B cell (primary cell): ENCODE data around the gene NBAS. TPM values are rescaled to one million over a fixed set of nuclear protein-coding genes. Genes with fewer than 3 reads are reported as not detected.

Experiments used
- polyA plus RNA-seq: library from polyadenylated mRNA; depleted of rRNA; stranded (reverse); fragments of >200 nt; gene quantifications from 2 replicates; pipeline ENCODE4 v1.2.3, GENCODE V29; 2012
- total RNA-seq, 2 donors: library from RNA; stranded (reverse); fragments of 120-200 nt in 1 of 2; gene quantifications; 1 replicate in 1 of 2; 2 replicates in 1 of 2; pipeline versions ENCODE4 v1.2.3 to v1.2.4, GENCODE V29; 2013 to 2022

The NBAS gene
- total and polyA plus RNA-seq, 2 donors (not counting 1 experiment from before 2014, with no cell fraction given) = 10.6 to 37.3 TPM

Other genes with a start within 250 kb of the NBAS start
- 50.5 and 52.6 TPM in 2 replicates for gene DDX1, start 30.5 kb upstream of the NBAS start, total RNA-seq
- gene DDX1, start 30.5 kb upstream of the NBAS start, polyA plus RNA-seq = 13.2 and 15.9 TPM in 2 replicates